Caco-2 (cell line): ENCODE results near the gene STAG2. TPM values are rescaled to one million over a fixed set of nuclear protein-coding genes. Genes with fewer than 3 reads are reported as not detected.

Experiments used
- BruUV-seq: library from RNA; stranded (reverse); fragments of 400-500 nt; replicated peaks from 2 replicates; lab custom pipeline; 2021; lab: Mats Ljungman, UMichigan
- CTCF ChIA-PET: fragments of 300-600 bp; sonication (Branson Sonifier 250); formaldehyde crosslinking; loops from one replicate; lab custom pipeline; 2022; ENCODE audit warnings: antibody characterized with exemption; lab: Charles Lee
- POLR2A ChIA-PET: fragments of 300-600 bp; sonication (Branson Sonifier 250); formaldehyde crosslinking; loops from one replicate; lab custom pipeline; 2022; ENCODE audit warnings: antibody characterized with exemption; lab: Charles Lee
- DNase-seq, 2 experiments: peaks; one replicate each; pipeline versions ENCODE4 v3.0.0 to v3.0.0-alpha.2; 2020 to 2022
- H3K27me3 ChIP-seq: replicated peaks from 2 replicates; pipeline ENCODE4 v1.6.0; 2011; ENCODE audit warnings: low read length; ENCODE audit not compliant: control insufficient read depth, insufficient read depth
- H3K36me3 ChIP-seq: 2 replicates; pipeline ENCODE4 v1.5.1; 2011; ENCODE audit warnings: low read length; ENCODE audit not compliant: control insufficient read depth, insufficient read depth
- H3K4me1 ChIP-seq: fragments of 250-450 bp; sonication (Bioruptor Pico); 2 replicates; pipeline ENCODE4 v1.5.1; 2020; ENCODE audit warnings: mild to moderate bottlenecking
- H3K4me3 ChIP-seq: 2 replicates; pipeline ENCODE4 v1.5.1; 2011; ENCODE audit warnings: low read depth, mild to moderate bottlenecking, control low read depth, low read length
- H3K9me3 ChIP-seq: fragments of 250-450 bp; sonication (Bioruptor Pico); 2 replicates; pipeline ENCODE4 v1.5.1; 2020; ENCODE audit warnings: mild to moderate bottlenecking, moderate library complexity
- H3K27ac Mint-ChIP-seq: one replicate; pipeline ENCODE4 v1.8.0; 2022; ENCODE audit warnings: mixed read lengths; ENCODE audit not compliant: unreplicated experiment
- H3K27me3 Mint-ChIP-seq: one replicate; pipeline ENCODE4 v1.8.0; 2022; ENCODE audit warnings: mixed read lengths; ENCODE audit not compliant: insufficient read depth, unreplicated experiment
- H3K36me3 Mint-ChIP-seq: one replicate; pipeline ENCODE4 v1.8.0; 2022; ENCODE audit warnings: mild to moderate bottlenecking, mixed read lengths; ENCODE audit not compliant: insufficient read depth, unreplicated experiment
- H3K4me1 Mint-ChIP-seq: one replicate; pipeline ENCODE4 v1.8.0; 2022; ENCODE audit warnings: low read depth, mixed read lengths; ENCODE audit not compliant: unreplicated experiment
- H3K4me3 Mint-ChIP-seq: one replicate; pipeline ENCODE4 v1.8.0; 2022; ENCODE audit warnings: mild to moderate bottlenecking, moderate library complexity, mixed read lengths; ENCODE audit not compliant: unreplicated experiment
- H3K9me3 Mint-ChIP-seq: one replicate; pipeline ENCODE4 v1.8.0; 2022; ENCODE audit warnings: mixed read lengths; ENCODE audit not compliant: unreplicated experiment
- intact Hi-C: fragments of 100-400 bp; cut with micrococcal nuclease; formaldehyde crosslinking; loops from one replicate; pipeline ENCODE4 v1.10.0; 2022; ENCODE audit not compliant: unreplicated experiment
- total RNA-seq: library from RNA; stranded (reverse); gene quantifications from 2 replicates; pipeline ENCODE4 v1.2.3, GENCODE V29; 2022
- TF ChIP-seq, protein P1 (sequence below), 2 experiments: fragments of 200-600 bp in 1 of 2; IDR thresholded peaks; 1 replicate in 1 of 2; 2 replicates in 1 of 2; pipeline versions ENCODE4 v1.5.1 to v1.8.0; 2011 to 2022; ENCODE audit warnings: antibody characterized with exemption in 1 of 2, control low read depth in 1 of 2, inconsistent platforms in 1 of 2, low read depth in 1 of 2, low read length in 1 of 2, mild to moderate bottlenecking in 1 of 2, moderate library complexity in 1 of 2; ENCODE audit not compliant: insufficient read depth in 1 of 2, severe bottlenecking in 1 of 2, unreplicated experiment in 1 of 2

STAG2 gene
- total RNA-seq, 1 experiment from 2014 or later = 65.1 TPM

DNA sequence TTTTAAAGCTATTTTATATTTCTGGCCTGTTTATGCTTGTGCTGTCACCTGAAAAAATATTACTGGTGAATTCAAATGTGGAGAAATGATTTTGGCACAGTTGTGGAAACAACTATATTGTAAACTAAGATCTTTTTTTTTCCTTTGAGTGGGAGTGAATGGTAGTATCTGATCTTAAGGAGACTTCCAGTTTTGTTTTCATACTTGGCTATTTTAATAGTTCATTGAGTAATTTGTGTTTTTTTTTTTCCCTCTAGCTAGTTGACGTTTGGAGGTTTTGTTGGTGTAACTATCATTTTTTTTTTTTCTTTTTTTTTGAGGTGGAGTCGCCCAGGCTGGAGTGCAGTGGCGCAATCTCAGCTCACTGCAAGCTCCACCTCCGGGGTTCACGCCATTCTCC is 10.5 kb downstream of the STAG2 start:
- intact Hi-C loops = no loop called here
- POLR2A ChIA-PET = no interaction called here
- no peaks in the 10 kb centered on the region for H3K36me3 ChIP-seq
- no peaks in the 10 kb centered on the region for H3K36me3 Mint-ChIP-seq
- H3K4me1 ChIP-seq = no peaks in the 10 kb centered on the region
- BruUV-seq = no TSS peak
- no peaks in the 10 kb centered on the region for H3K27me3 Mint-ChIP-seq
- no peak overlapping the region for H3K4me3 Mint-ChIP-seq
- no peak overlapping the region for H3K4me3 ChIP-seq
- no peaks in the 10 kb centered on the region for H3K9me3 ChIP-seq
- H3K4me1 Mint-ChIP-seq = no peaks in the 10 kb centered on the region
- no peak overlapping the region for H3K27ac Mint-ChIP-seq
- no peaks in the 10 kb centered on the region for H3K9me3 Mint-ChIP-seq
- H3K27me3 ChIP-seq = no peaks in the 10 kb centered on the region
- CTCF ChIA-PET = interaction anchor here (0.6 kb wide), 1 partner anchor 14 kb away, joined by 4 read pairs; no protein-coding TSS in a partner anchor
- no peak for DNase-seq
- TF ChIP-seq, protein P1, sequence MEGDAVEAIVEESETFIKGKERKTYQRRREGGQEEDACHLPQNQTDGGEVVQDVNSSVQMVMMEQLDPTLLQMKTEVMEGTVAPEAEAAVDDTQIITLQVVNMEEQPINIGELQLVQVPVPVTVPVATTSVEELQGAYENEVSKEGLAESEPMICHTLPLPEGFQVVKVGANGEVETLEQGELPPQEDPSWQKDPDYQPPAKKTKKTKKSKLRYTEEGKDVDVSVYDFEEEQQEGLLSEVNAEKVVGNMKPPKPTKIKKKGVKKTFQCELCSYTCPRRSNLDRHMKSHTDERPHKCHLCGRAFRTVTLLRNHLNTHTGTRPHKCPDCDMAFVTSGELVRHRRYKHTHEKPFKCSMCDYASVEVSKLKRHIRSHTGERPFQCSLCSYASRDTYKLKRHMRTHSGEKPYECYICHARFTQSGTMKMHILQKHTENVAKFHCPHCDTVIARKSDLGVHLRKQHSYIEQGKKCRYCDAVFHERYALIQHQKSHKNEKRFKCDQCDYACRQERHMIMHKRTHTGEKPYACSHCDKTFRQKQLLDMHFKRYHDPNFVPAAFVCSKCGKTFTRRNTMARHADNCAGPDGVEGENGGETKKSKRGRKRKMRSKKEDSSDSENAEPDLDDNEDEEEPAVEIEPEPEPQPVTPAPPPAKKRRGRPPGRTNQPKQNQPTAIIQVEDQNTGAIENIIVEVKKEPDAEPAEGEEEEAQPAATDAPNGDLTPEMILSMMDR (IDR thresholded peaks at IDR 0.05; ENCODE audit: insufficient read depth in 1 of 2, low read depth in 1 of 2, low read length in 1 of 2, severe bottlenecking in 1 of 2, unreplicated experiment in 1 of 2) = no peak

GRCh38 chrX:123973921-123974320 is 12.4 kb downstream of the STAG2 start:
- H3K4me1 Mint-ChIP-seq = no peaks in the 10 kb centered on the region
- H3K27ac Mint-ChIP-seq = no peak overlapping the region
- Histone ChIP-seq H3K4me3 (no peak overlapping the region), H3K4me1 (no peaks in the 10 kb centered on the region), H3K9me3 (no peaks in the 10 kb centered on the region), H3K36me3 (no peaks in the 10 kb centered on the region), H3K27me3 (no peaks in the 10 kb centered on the region)
- no peak overlapping the region for H3K4me3 Mint-ChIP-seq
- ChIA-PET CTCF (no interaction called here), POLR2A (no interaction called here)
- no peaks in the 10 kb centered on the region for H3K27me3 Mint-ChIP-seq
- TF ChIP-seq, protein P1 (IDR thresholded peaks at IDR 0.05; ENCODE audit: insufficient read depth in 1 of 2, low read depth in 1 of 2, low read length in 1 of 2, severe bottlenecking in 1 of 2, unreplicated experiment in 1 of 2) = no peak
- no peaks in the 10 kb centered on the region for H3K9me3 Mint-ChIP-seq
- intact Hi-C loops = no loop called here
- no peak for DNase-seq
- H3K36me3 Mint-ChIP-seq = no peaks in the 10 kb centered on the region
- BruUV-seq = no TSS peak

DNA sequence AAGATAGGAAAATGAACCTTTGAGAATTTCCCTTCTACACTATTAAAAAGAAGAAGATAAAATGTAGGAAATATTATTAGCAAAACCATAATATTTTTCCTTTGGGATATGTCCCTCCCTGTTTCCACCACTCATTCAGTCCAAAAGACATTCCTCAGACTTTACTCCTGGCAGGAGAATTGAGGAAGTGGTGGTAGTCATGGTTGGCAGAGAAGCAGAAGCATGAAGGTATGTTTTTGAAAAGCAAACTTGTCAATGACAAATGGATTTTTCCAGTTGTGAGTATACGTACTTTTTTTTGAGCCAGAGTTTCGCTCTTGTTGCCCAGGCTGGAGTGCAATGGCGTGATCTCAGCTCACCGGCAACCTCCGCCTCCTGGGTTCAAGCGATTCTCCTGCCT is 13.7 kb downstream of the STAG2 start:
- H3K36me3 Mint-ChIP-seq = no peaks in the 10 kb centered on the region
- intact Hi-C loops = no loop called here
- Histone ChIP-seq H3K36me3 (no peaks in the 10 kb centered on the region), H3K9me3 (no peaks in the 10 kb centered on the region), H3K27me3 (no peaks in the 10 kb centered on the region), H3K4me1 (no peaks in the 10 kb centered on the region), H3K4me3 (no peak overlapping the region)
- peaks cover 9% of the 10 kb centered on the region for H3K4me1 Mint-ChIP-seq
- TF ChIP-seq, protein P1 (IDR thresholded peaks at IDR 0.05; ENCODE audit: insufficient read depth in 1 of 2, low read depth in 1 of 2, low read length in 1 of 2, severe bottlenecking in 1 of 2, unreplicated experiment in 1 of 2) = no peak
- no peak for DNase-seq
- POLR2A ChIA-PET = no interaction called here
- BruUV-seq = no TSS peak
- H3K27ac Mint-ChIP-seq = no peak overlapping the region
- no peaks in the 10 kb centered on the region for H3K9me3 Mint-ChIP-seq
- CTCF ChIA-PET = no interaction called here
- no peak overlapping the region for H3K4me3 Mint-ChIP-seq
- no peaks in the 10 kb centered on the region for H3K27me3 Mint-ChIP-seq
